Stimulated activated effector memory CD8-positive, alpha-beta T cell treated with anti-CD3 and anti-CD28 coated beads, Interleukin-12 subunit alpha, Interleukin-12 subunit beta, amount 100 ng/mL, for 72 hours (primary cell): ENCODE data around the gene PXDN.
"Not testable (repeated sequence)": the region's sequence is repeated elsewhere in the genome, so short reads cannot be mapped to it uniquely, and the experiment has no call there.

Experiments
- ATAC-seq: fragments of 150-1000 bp; cut with Tn5 transposase; 2 replicates; pipeline ENCODE4 v1.10.0; 2021
- DNase-seq, 2 donors: peaks; one replicate each; pipeline ENCODE4 v3.0.0; 2021 to 2022; ENCODE audit warnings: low spot score in 2 of 2
- H3K27ac Mint-ChIP-seq: one replicate; pipeline ENCODE4 v1.8.0; 2022; ENCODE audit warnings: mild to moderate bottlenecking, mixed read lengths
- H3K36me3 Mint-ChIP-seq: one replicate; pipeline ENCODE4 v1.8.0; 2022; ENCODE audit warnings: mild to moderate bottlenecking, mixed read lengths
- H3K4me1 Mint-ChIP-seq: one replicate; pipeline ENCODE4 v1.8.0; 2022; ENCODE audit warnings: mixed read lengths
- H3K4me3 Mint-ChIP-seq: one replicate; pipeline ENCODE4 v1.8.0; 2022; ENCODE audit warnings: mild to moderate bottlenecking, mixed read lengths
- H3K9me3 Mint-ChIP-seq: one replicate; pipeline ENCODE4 v1.8.0; 2022; ENCODE audit warnings: mixed read lengths

The PXDN gene

GRCh38 chr2:1740716-1741589 lies 3.4 kb downstream of the PXDN start:
- no peaks in the 10 kb centered on the region for H3K36me3 Mint-ChIP-seq
- H3K4me1 Mint-ChIP-seq, result no peaks in the 10 kb centered on the region
- ATAC-seq (no peak), DNase-seq (no peak)
- H3K9me3 Mint-ChIP-seq, result no peaks in the 10 kb centered on the region
- H3K27ac Mint-ChIP-seq, result no peak overlapping the region
- no peak overlapping the region for H3K4me3 Mint-ChIP-seq

- no peaks in the 10 kb centered on the region for H3K36me3 Mint-ChIP-seq
- no peaks in the 10 kb centered on the region for H3K9me3 Mint-ChIP-seq
- no peak overlapping the region for H3K4me3 Mint-ChIP-seq
- DNase-seq (no peak), ATAC-seq (peak; percentile 31)
- no peak overlapping the region for H3K27ac Mint-ChIP-seq
- H3K4me1 Mint-ChIP-seq, result no peaks in the 10 kb centered on the region
Measured at GRCh38 chr2:1739961-1740715, 4.2 kb downstream of the PXDN start.

- no peak overlapping the region for H3K27ac Mint-ChIP-seq
- no peak for ATAC-seq
- H3K4me1 Mint-ChIP-seq, result no peaks in the 10 kb centered on the region
- H3K4me3 Mint-ChIP-seq, result no peak overlapping the region
- no peaks in the 10 kb centered on the region for H3K9me3 Mint-ChIP-seq
- no peak for DNase-seq
- no peaks in the 10 kb centered on the region for H3K36me3 Mint-ChIP-seq
Measured at GRCh38 chr2:1739322-1739957, 4.9 kb downstream of the PXDN start.

GRCh38 chr2:1738646-1739302 lies 5.5 kb downstream of the PXDN start:
- Mint-ChIP-seq H3K4me1 (no peaks in the 10 kb centered on the region), H3K4me3 (no peak overlapping the region), H3K27ac (no peak overlapping the region), H3K9me3 (no peaks in the 10 kb centered on the region), H3K36me3 (no peaks in the 10 kb centered on the region)
- ATAC-seq (no peak), DNase-seq (no peak)

- Mint-ChIP-seq H3K4me3 (no peak overlapping the region), H3K9me3 (no peaks in the 10 kb centered on the region), H3K36me3 (no peaks in the 10 kb centered on the region), H3K27ac (no peak overlapping the region), H3K4me1 (no peaks in the 10 kb centered on the region)
- DNase-seq (no peak), ATAC-seq (no peak)
Measured at GRCh38 chr2:1738163-1738562, 6.2 kb downstream of the PXDN start.

- no peaks in the 10 kb centered on the region for H3K4me1 Mint-ChIP-seq
- no peak overlapping the region for H3K27ac Mint-ChIP-seq
- ATAC-seq (no peak), DNase-seq (no peak)
- no peaks in the 10 kb centered on the region for H3K9me3 Mint-ChIP-seq
- no peaks in the 10 kb centered on the region for H3K36me3 Mint-ChIP-seq
- no peak overlapping the region for H3K4me3 Mint-ChIP-seq
Measured at GRCh38 chr2:1736997-1737480, 7.3 kb downstream of the PXDN start.

GRCh38 chr2:1736045-1736444 lies 8.3 kb downstream of the PXDN start:
- Mint-ChIP-seq H3K4me1 (no peaks in the 10 kb centered on the region), H3K27ac (no peak overlapping the region), H3K36me3 (no peaks in the 10 kb centered on the region), H3K4me3 (no peak overlapping the region), H3K9me3 (no peaks in the 10 kb centered on the region)
- DNase-seq, result no peak
- ATAC-seq, result no peak

GRCh38 chr2:1733298-1733697 lies 11.0 kb downstream of the PXDN start:
- not testable (repeated sequence) for H3K9me3 Mint-ChIP-seq, ATAC-seq, H3K4me1 Mint-ChIP-seq, DNase-seq, H3K36me3 Mint-ChIP-seq, H3K27ac Mint-ChIP-seq, H3K4me3 Mint-ChIP-seq

GRCh38 chr2:1731963-1732768 lies 12.1 kb downstream of the PXDN start:
- no peak for ATAC-seq
- Mint-ChIP-seq H3K4me3 (no peak overlapping the region), H3K4me1 (no peaks in the 10 kb centered on the region), H3K27ac (no peak overlapping the region), H3K9me3 (no peaks in the 10 kb centered on the region), H3K36me3 (no peaks in the 10 kb centered on the region)
- DNase-seq, result no peak

- H3K27ac Mint-ChIP-seq, result no peak overlapping the region
- no peaks in the 10 kb centered on the region for H3K4me1 Mint-ChIP-seq
- no peaks in the 10 kb centered on the region for H3K9me3 Mint-ChIP-seq
- no peak overlapping the region for H3K4me3 Mint-ChIP-seq
- ATAC-seq (peak; percentile 16), DNase-seq (no peak)
- no peaks in the 10 kb centered on the region for H3K36me3 Mint-ChIP-seq
Measured at GRCh38 chr2:1731447-1731962, 12.8 kb downstream of the PXDN start.

- ATAC-seq (no peak), DNase-seq (no peak)
- no peak overlapping the region for H3K27ac Mint-ChIP-seq
- no peaks in the 10 kb centered on the region for H3K9me3 Mint-ChIP-seq
- H3K4me3 Mint-ChIP-seq, result no peak overlapping the region
- no peaks in the 10 kb centered on the region for H3K36me3 Mint-ChIP-seq
- H3K4me1 Mint-ChIP-seq, result no peaks in the 10 kb centered on the region
Measured at GRCh38 chr2:1730015-1730927, 14.0 kb downstream of the PXDN start.

GRCh38 chr2:1729242-1729641 lies 15.1 kb downstream of the PXDN start:
- DNase-seq, result no peak
- H3K27ac Mint-ChIP-seq, result no peak overlapping the region
- H3K36me3 Mint-ChIP-seq, result no peaks in the 10 kb centered on the region
- no peaks in the 10 kb centered on the region for H3K4me1 Mint-ChIP-seq
- ATAC-seq, result no peak
- H3K4me3 Mint-ChIP-seq, result no peak overlapping the region
- no peaks in the 10 kb centered on the region for H3K9me3 Mint-ChIP-seq

GRCh38 chr2:1728821-1729220 lies 15.5 kb downstream of the PXDN start:
- DNase-seq (no peak), ATAC-seq (no peak)
- no peak overlapping the region for H3K4me3 Mint-ChIP-seq
- H3K36me3 Mint-ChIP-seq, result no peaks in the 10 kb centered on the region
- H3K27ac Mint-ChIP-seq, result no peak overlapping the region
- H3K4me1 Mint-ChIP-seq, result no peaks in the 10 kb centered on the region
- H3K9me3 Mint-ChIP-seq, result no peaks in the 10 kb centered on the region
